ENCODE results near the gene CACNA1D.

The CACNA1D gene

GRCh38 chr3:53715815-53716483, 221.5 kb downstream of the CACNA1D start:
- peak; percentile 60 for DNase-seq (ENCODE audit: low read depth)

DNA sequence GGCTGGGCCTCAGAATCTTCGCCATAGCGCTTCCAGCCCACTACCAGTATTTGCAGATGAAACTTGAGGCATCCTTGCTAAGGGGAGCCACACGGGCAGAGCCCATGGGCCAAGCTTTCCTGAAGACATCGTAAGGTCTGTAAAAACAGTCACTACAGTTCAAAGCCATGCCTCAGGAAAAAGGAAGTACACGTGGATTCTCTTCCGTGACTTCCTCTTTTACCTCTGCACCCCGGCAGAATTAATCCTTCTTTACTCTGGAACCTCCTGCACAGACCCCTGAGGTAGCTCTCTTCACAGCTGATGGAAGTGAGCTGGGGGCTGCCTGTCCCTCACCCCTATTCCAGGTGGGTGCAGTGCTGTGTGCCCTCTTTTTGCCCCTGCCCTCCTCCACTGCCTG, 222.6 kb downstream of the CACNA1D start:
- DNase-seq (ENCODE audit: low read depth), result no peak

GRCh38 chr3:53718462-53718861, 224.1 kb downstream of the CACNA1D start:
- no peak for DNase-seq (ENCODE audit: low read depth)

GRCh38 chr3:53719796-53720195, 225.4 kb downstream of the CACNA1D start:
- DNase-seq (ENCODE audit: low read depth), result peak; percentile 14

GRCh38 chr3:53721187-53722119, 227.0 kb downstream of the CACNA1D start:
- DNase-seq (ENCODE audit: low read depth), result peak; percentile 11

DNA sequence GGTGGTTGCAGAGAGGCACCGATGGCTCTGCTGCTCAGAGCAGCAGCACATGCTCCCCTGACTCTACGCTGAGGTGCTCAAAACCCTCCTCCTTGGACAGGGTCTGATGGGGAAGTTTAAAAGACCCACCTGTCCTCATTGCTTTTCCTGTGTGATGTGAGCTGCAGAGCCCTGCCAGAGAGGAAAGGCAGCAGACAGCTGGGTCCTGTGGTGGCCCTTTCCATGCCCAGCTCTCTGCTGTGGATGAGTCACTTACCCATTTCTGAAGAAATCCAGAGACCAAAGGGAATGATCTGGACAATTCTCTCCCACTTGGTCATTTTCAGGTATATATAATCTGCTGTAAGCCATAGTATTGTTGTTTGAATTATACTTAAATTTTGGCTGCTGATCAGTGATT, 230.2 kb downstream of the CACNA1D start:
- no peak for DNase-seq (ENCODE audit: low read depth)

GRCh38 chr3:53725387-53725995, 231.1 kb downstream of the CACNA1D start:
- no peak for DNase-seq (ENCODE audit: low read depth)

GRCh38 chr3:53726643-53727042, 232.2 kb downstream of the CACNA1D start:
- DNase-seq (ENCODE audit: low read depth), result no peak

- DNase-seq (ENCODE audit: low read depth), result no peak
These were observed 234.2 kb downstream of the CACNA1D start for GRCh38 chr3:53728606-53729005.

DNA sequence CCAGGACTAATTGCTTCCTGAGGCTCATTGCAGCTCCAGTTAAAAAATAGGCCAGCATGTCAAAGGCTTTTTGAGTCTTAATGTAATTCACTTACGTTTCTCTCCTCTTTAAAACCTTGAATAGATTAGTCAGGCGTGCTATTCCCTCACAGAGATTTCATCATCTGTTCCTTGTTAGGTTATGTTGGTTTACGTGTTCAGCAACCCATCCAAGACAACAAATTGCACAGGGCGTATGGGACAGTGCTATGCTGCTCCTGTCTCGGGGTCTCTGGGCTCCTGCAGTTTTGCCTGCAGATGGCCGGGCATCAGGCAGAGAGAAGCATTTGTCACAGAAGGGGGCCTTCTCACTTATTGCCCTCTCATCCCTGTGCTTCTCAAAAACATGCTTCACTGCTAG, 234.7 kb downstream of the CACNA1D start:
- no peak for DNase-seq (ENCODE audit: low read depth)

GRCh38 chr3:53729618-53730017, 235.2 kb downstream of the CACNA1D start:
- no peak for DNase-seq (ENCODE audit: low read depth)

- peak; percentile 9 for DNase-seq (ENCODE audit: low read depth)
These were observed 236.2 kb downstream of the CACNA1D start for GRCh38 chr3:53730576-53730975.

DNA sequence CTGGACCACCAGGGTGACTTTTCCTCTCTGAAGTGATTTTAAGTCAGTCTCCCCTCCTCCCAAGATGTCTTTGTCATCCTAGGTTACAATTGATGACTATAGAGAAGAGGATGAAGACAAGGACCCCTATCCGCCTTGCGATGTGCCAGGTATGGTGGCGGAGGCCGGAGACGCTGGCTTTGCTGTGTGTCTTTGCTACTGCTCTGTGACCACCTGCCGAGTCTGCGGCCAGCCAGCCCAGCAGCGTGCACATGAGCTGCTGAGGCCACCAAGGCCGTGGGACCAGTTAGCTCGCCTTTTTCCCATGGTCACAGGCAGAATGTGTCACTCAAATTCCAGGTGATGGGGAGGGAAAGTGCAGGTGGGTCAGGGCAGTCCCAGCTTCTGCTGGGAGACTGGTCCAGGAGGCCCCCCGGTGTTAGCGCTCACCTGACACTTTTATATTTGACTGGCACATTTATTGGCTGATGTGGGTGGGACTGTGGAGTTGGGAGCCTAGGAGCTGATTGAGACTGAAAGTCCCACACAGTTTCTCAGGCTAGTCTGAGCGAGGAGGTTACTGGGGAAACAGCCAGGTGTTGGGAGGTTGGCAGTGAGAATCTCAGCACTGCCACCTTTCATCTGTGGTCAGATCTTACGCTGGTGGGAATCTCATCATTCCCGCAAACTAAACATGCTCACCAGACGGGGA, 237.7 kb downstream of the CACNA1D start:
- DNase-seq (ENCODE audit: low read depth), result no peak

- no peak for DNase-seq (ENCODE audit: low read depth)
These were observed 239.0 kb downstream of the CACNA1D start for GRCh38 chr3:53733446-53733845.

- no peak for DNase-seq (ENCODE audit: low read depth)
These were observed 245.6 kb downstream of the CACNA1D start for GRCh38 chr3:53739966-53740365.

- no peak for DNase-seq (ENCODE audit: low read depth)
These were observed 246.5 kb downstream of the CACNA1D start for GRCh38 chr3:53740956-53741355.

- no peak for DNase-seq (ENCODE audit: low read depth)
These were observed 249.9 kb downstream of the CACNA1D start for GRCh38 chr3:53744351-53744750.

DNA sequence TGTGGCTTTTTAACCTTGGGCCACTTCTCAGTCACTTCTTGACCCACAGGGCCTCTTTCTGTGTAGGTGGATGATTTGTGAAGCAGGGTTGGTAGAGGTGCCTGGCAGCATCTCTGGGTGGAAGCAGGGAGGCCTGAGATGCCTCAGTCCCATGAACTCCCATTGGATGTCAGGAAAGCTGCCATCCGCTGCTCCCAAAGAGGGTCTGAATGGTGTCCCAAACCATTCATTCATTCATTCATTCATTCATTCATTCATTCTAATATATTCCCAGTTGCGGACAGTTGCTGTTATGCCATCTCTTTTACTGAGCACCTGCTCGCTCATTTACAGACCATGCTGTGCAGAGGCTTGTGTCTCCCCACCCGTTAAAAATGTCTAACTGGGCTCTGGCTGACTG, 253.1 kb downstream of the CACNA1D start:
- DNase-seq (ENCODE audit: low read depth), result no peak

DNA sequence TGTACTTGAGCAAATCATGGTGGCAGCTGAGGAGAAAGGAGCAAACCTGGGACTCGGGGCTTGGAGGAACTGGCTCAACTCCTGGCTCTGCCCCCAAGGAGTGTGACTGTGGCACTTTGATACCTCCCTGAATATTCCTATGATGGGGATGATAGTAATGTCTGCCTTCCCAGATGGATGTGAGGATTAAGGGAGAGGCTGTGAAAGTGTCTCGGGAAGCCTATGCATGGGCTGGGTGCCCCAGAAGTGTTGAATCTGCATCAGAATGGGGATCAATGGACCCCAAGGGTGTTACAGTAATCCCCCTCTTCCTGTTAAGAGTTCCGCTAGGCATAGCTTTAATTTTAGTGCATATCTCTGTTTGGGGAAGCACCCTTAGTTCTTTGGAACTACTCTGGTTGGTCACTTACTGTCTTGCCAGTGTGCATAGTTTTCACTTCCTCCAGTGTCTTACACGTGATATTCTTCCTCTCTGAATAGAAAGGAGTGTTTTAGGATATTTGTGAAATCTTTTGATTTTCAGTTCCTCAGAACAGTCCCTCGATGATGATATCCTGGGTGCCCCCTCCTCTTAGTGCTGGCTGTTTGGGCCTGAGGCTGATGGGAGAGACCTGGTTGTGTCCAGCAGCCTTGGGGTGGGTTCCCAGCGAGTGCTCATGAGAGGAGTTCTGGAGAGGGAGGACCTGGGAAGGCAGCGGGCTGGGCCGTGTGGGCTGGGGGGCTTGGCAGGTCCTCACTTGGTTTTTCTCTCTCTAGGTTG, 254.3 kb downstream of the CACNA1D start:
- no peak for DNase-seq (ENCODE audit: low read depth)

DNA sequence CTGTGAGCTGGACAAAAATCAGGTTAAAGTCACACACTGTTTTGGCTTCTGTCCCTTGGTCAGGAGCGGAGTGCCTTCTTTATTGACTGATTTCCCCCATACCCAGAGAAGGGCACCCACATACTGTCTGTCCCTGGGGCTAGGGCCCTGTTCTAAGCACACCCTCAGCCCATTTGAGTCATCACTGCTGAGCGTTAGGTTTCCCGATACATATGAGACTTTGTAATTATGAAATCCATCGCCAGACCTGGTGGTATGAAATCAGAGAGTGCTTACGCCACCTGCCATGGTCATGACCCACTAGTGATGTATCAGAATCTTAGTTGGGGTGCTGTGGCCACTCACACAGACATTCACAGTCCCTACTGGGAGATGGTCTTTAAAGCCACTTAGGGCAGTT, 255.0 kb downstream of the CACNA1D start:
- DNase-seq (ENCODE audit: low read depth), result no peak
